ENCODE results near the gene TMEM150A. TPM values are rescaled to one million over a fixed set of nuclear protein-coding genes. Genes with fewer than 3 reads are reported as not detected.

TMEM150A gene
- total and polyA plus RNA-seq, 2 of the 13 experiments (the other 11 are each of a cell fraction or from before 2014, with no cell fraction given) = 30.1 to 70.4 TPM

GRCh38 chr2:85584354-85584856 is 18.1 kb downstream of the TMEM150A start, which contains the start of gene VAMP5 (continued):
- TF ChIP-seq TRIM24 (CRISPR knock-in tag; IDR thresholded peaks at IDR 0.05) (no peak), BORCS8-MEF2B (CRISPR knock-in tag; IDR thresholded peaks at IDR 0.05) (peak; percentile 51; the same call in 1 of the 2 replicates), ARHGAP35 (CRISPR knock-in tag; IDR thresholded peaks at IDR 0.05; ENCODE audit: borderline replicate concordance) (peak; percentile 59; the same call in 1 of the 2 replicates), CBX1 (IDR thresholded peaks at IDR 0.05; ENCODE audit: low read depth) (peak; percentile 50), GATAD1 (CRISPR knock-in tag; IDR thresholded peaks at IDR 0.05) (peak; percentile 68; the same call in 1 of the 2 replicates), PPARG (CRISPR knock-in tag; conservative IDR thresholded peaks at IDR 0.05) (0 out of 2 replicates have a peak, but pooled peaks have one; percentile 32), RFX3 (CRISPR knock-in tag; IDR thresholded peaks at IDR 0.05) (no peak), SOX13 (IDR thresholded peaks at IDR 0.05) (peak; percentile 18; the same call in 1 of the 2 replicates), SOX13 (CRISPR knock-in tag; conservative IDR thresholded peaks at IDR 0.05 in 1 of 2, IDR thresholded peaks at IDR 0.05 in 1 of 2) (peak; percentile 45 to 74; a peak in 2 of 4 replicates), XRCC5 (optimal IDR thresholded peaks at IDR 0.05; ENCODE audit: low read length) (peak; percentile 53), ZNF597 (CRISPR knock-in tag; IDR thresholded peaks at IDR 0.05) (no peak), DNMT1 (CRISPR knock-in tag; IDR thresholded peaks at IDR 0.05) (peak; percentile 88; the same call in 1 of the 2 replicates), NFKBIZ (CRISPR knock-in tag; IDR thresholded peaks at IDR 0.05) (peak; percentile 76; the same call in 1 of the 2 replicates), ZNF253 (CRISPR knock-in tag; IDR thresholded peaks at IDR 0.05; ENCODE audit: borderline replicate concordance) (peak; percentile 91; the same call in 1 of the 2 replicates), DNMT3B (CRISPR knock-in tag; conservative IDR thresholded peaks at IDR 0.05) (no peak; the same call in 1 of the 2 replicates), DR1 (CRISPR knock-in tag; IDR thresholded peaks at IDR 0.05) (no peak; the same call in 1 of the 2 replicates), MLXIP (CRISPR knock-in tag; IDR thresholded peaks at IDR 0.05; ENCODE audit: borderline replicate concordance) (peak; percentile 80), TARDBP (CRISPR knock-in tag; IDR thresholded peaks at IDR 0.05) (0 out of 2 replicates have a peak, but pooled peaks have one; percentile 38), DBP (CRISPR knock-in tag; IDR thresholded peaks at IDR 0.05; ENCODE audit: not compliant biosample characterization) (no peak), ZNF232 (CRISPR knock-in tag; IDR thresholded peaks at IDR 0.05; ENCODE audit: borderline replicate concordance) (peak; percentile 12; the same call in 1 of the 2 replicates)
- TF ChIP-seq, protein P1, sequence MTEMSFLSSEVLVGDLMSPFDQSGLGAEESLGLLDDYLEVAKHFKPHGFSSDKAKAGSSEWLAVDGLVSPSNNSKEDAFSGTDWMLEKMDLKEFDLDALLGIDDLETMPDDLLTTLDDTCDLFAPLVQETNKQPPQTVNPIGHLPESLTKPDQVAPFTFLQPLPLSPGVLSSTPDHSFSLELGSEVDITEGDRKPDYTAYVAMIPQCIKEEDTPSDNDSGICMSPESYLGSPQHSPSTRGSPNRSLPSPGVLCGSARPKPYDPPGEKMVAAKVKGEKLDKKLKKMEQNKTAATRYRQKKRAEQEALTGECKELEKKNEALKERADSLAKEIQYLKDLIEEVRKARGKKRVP (CRISPR knock-in tag; IDR thresholded peaks at IDR 0.05) = peak in 1 of 2 experiments; percentile 49; a peak in 1 of 4 replicates
